Natural killer cell (primary cell): Measurements from ENCODE around the gene NEDD4L. TPM values are rescaled to one million over a fixed set of nuclear protein-coding genes. Genes with fewer than 3 reads are reported as not detected.

ENCODE experiments used
- ATAC-seq, 3 donors: fragments of 150-1000 bp in 2 of 3; fragments of 200-7000 bp in 1 of 3; cut with Tn5 transposase; 1 replicate in 1 of 3; 2 replicates in 2 of 3; pipeline ENCODE4 v1.10.0; 2021; ENCODE audit warnings: mild to moderate bottlenecking in 2 of 3, moderate library complexity in 2 of 3
- DNase-seq, 2 donors: peaks; one replicate each; pipeline versions ENCODE4 v3.0.0 to v3.0.0-alpha.2; 2013 to 2021; ENCODE audit warnings: mixed read lengths in 1 of 2
- H3K27ac ChIP-seq: one replicate; pipeline ENCODE4 v1.5.1; 2013; ENCODE audit warnings: mild to moderate bottlenecking, low read length
- H3K27me3 ChIP-seq: one replicate; pipeline ENCODE4 v1.6.1; 2013; ENCODE audit warnings: low read length; ENCODE audit not compliant: control insufficient read depth, insufficient read depth
- H3K36me3 ChIP-seq: one replicate; pipeline ENCODE4 v1.6.1; 2013; ENCODE audit warnings: low read length; ENCODE audit not compliant: control insufficient read depth, insufficient read depth
- H3K4me1 ChIP-seq: one replicate; pipeline ENCODE4 v1.6.1; 2013; ENCODE audit warnings: low read length; ENCODE audit not compliant: control insufficient read depth, insufficient read depth
- H3K4me3 ChIP-seq: one replicate; pipeline ENCODE4 v1.5.1; 2013; ENCODE audit warnings: low read length
- H3K9me3 ChIP-seq: one replicate; pipeline ENCODE4 v1.6.1; 2013; ENCODE audit warnings: low read length; ENCODE audit not compliant: control insufficient read depth, insufficient read depth
- H3K27ac Mint-ChIP-seq, 2 donors: one replicate each; pipeline ENCODE4 v1.8.0; 2022; ENCODE audit warnings: mild to moderate bottlenecking in 2 of 2, mixed read lengths in 2 of 2, moderate library complexity in 1 of 2
- H3K27me3 Mint-ChIP-seq, 2 donors: one replicate each; pipeline ENCODE4 v1.8.0; 2022; ENCODE audit warnings: low read depth in 2 of 2, mixed read lengths in 2 of 2
- H3K36me3 Mint-ChIP-seq: one replicate; pipeline ENCODE4 v1.8.0; 2022; ENCODE audit warnings: mixed read lengths
- H3K4me1 Mint-ChIP-seq, 2 donors: one replicate each; pipeline ENCODE4 v1.8.0; 2022; ENCODE audit warnings: mixed read lengths in 2 of 2
- H3K4me3 Mint-ChIP-seq: one replicate; pipeline ENCODE4 v1.8.0; 2022; ENCODE audit warnings: mild to moderate bottlenecking, moderate library complexity, mixed read lengths
- H3K9me3 Mint-ChIP-seq, 2 donors: one replicate each; pipeline ENCODE4 v1.8.0; 2022; ENCODE audit warnings: mixed read lengths in 2 of 2
- CTCF ChIP-seq: fragments of 200-600 bp; IDR thresholded peaks from one replicate; pipeline ENCODE4 v1.8.0; 2022; ENCODE audit warnings: antibody characterized with exemption
- WGBS: methylation state at CpG from one replicate; pipeline ENCODE4 v1.1.7; 2013; ENCODE audit warnings: missing lambda C conversion rate; ENCODE audit not compliant: insufficient coverage; 5-methylcytosine and 5-hydroxymethylcytosine counted together
- intact Hi-C: fragments of 100-400 bp; cut with micrococcal nuclease; formaldehyde crosslinking; loops from one replicate; pipeline ENCODE4 v1.14.2; 2022
- total RNA-seq, 4 donors: library from RNA; stranded (reverse); fragments of 120-200 nt in 1 of 4; gene quantifications; one replicate each; pipeline versions ENCODE4 v1.2.3 to v1.2.4, GENCODE V29; 2013 to 2022

Gene NEDD4L
- total RNA-seq, 3 donors from 2014 or later (not counting 1 experiment from before 2014, with no cell fraction given): 3.4 to 15.3 (median 14.3) TPM

GRCh38 chr18:58061349-58061748 is 17.3 kb downstream of the NEDD4L start:
- no peak overlapping the region for H3K4me3 Mint-ChIP-seq
- TF ChIP-seq CTCF: no peak
- H3K4me3 ChIP-seq: no peak overlapping the region
- H3K27ac Mint-ChIP-seq: no peak overlapping the region
- H3K36me3 ChIP-seq: no peaks in the 10 kb centered on the region
- no peaks in the 10 kb centered on the region for H3K27me3 ChIP-seq
- WGBS: 100% methylated on average over 1 of the region's 3 CpGs
- no peaks in the 10 kb centered on the region for H3K36me3 Mint-ChIP-seq
- no peaks in the 10 kb centered on the region for H3K9me3 Mint-ChIP-seq
- H3K4me1 Mint-ChIP-seq: peaks cover 0 to 5% of the 10 kb centered on the region in 2 donors
- no peak for DNase-seq
- H3K27ac ChIP-seq: no peak overlapping the region
- H3K27me3 Mint-ChIP-seq: peaks cover 6 to 8% of the 10 kb centered on the region in 2 donors
- intact Hi-C loops: no loop called here
- ATAC-seq: peak in 1 of 3 donors; percentile 12
- H3K9me3 ChIP-seq: no peaks in the 10 kb centered on the region
- no peaks in the 10 kb centered on the region for H3K4me1 ChIP-seq

GRCh38 chr18:58064406-58064998 is 20.5 kb downstream of the NEDD4L start:
- H3K4me1 Mint-ChIP-seq: peaks cover 0 to 5% of the 10 kb centered on the region in 2 donors
- TF ChIP-seq CTCF: no peak
- no peaks in the 10 kb centered on the region for H3K4me1 ChIP-seq
- intact Hi-C loops: no loop called here
- no peaks in the 10 kb centered on the region for H3K9me3 ChIP-seq
- no peak for DNase-seq
- H3K27me3 ChIP-seq: no peaks in the 10 kb centered on the region
- no peak overlapping the region for H3K4me3 Mint-ChIP-seq
- ATAC-seq: no peak
- H3K36me3 Mint-ChIP-seq: no peaks in the 10 kb centered on the region
- no peaks in the 10 kb centered on the region for H3K36me3 ChIP-seq
- peaks cover 8 to 10% of the 10 kb centered on the region in 2 donors for H3K27me3 Mint-ChIP-seq
- 72% methylated on average over 10 of the region's 10 CpGs for WGBS
- no peak overlapping the region for H3K4me3 ChIP-seq
- H3K27ac Mint-ChIP-seq: no peak overlapping the region
- no peak overlapping the region for H3K27ac ChIP-seq
- H3K9me3 Mint-ChIP-seq: no peaks in the 10 kb centered on the region

GRCh38 chr18:58065956-58066355 is 21.9 kb downstream of the NEDD4L start:
- H3K9me3 ChIP-seq: no peaks in the 10 kb centered on the region
- no peaks in the 10 kb centered on the region for H3K4me1 ChIP-seq
- no peak overlapping the region for H3K27ac Mint-ChIP-seq
- intact Hi-C loops: no loop called here
- H3K36me3 Mint-ChIP-seq: no peaks in the 10 kb centered on the region
- no peak for TF ChIP-seq CTCF
- no peaks in the 10 kb centered on the region for H3K27me3 ChIP-seq
- H3K4me1 Mint-ChIP-seq: peaks cover 0 to 5% of the 10 kb centered on the region in 2 donors
- DNase-seq: no peak
- H3K36me3 ChIP-seq: no peaks in the 10 kb centered on the region
- 83% methylated on average over 3 of the region's 3 CpGs for WGBS
- peaks cover 8 to 10% of the 10 kb centered on the region in 2 donors for H3K27me3 Mint-ChIP-seq
- H3K27ac ChIP-seq: no peak overlapping the region
- no peak overlapping the region for H3K4me3 Mint-ChIP-seq
- no peaks in the 10 kb centered on the region for H3K9me3 Mint-ChIP-seq
- ATAC-seq: no peak
- H3K4me3 ChIP-seq: no peak overlapping the region

- Mint-ChIP-seq H3K4me3 (no peak overlapping the region), H3K4me1 (no peaks in the 10 kb centered on the region), H3K27me3 (peaks cover 0 to 5% of the 10 kb centered on the region in 2 donors), H3K9me3 (no peaks in the 10 kb centered on the region), H3K36me3 (no peaks in the 10 kb centered on the region), H3K27ac (no peak overlapping the region)
- ATAC-seq: peak in 1 of 3 donors; percentile 25
- Histone ChIP-seq H3K4me1 (no peaks in the 10 kb centered on the region), H3K27ac (no peak overlapping the region), H3K9me3 (no peaks in the 10 kb centered on the region), H3K36me3 (no peaks in the 10 kb centered on the region), H3K4me3 (no peak overlapping the region), H3K27me3 (no peaks in the 10 kb centered on the region)
- DNase-seq: no peak
- no peak for TF ChIP-seq CTCF
- WGBS: 98% methylated on average over 2 of the region's 2 CpGs
- intact Hi-C loops: no loop called here
Observed at GRCh38 chr18:58067601-58068000, 23.6 kb downstream of the NEDD4L start.
